Measurements from ENCODE around the gene IZUMO4. TPM values are rescaled to one million over a fixed set of nuclear protein-coding genes. Genes with fewer than 3 reads are reported as not detected.

IZUMO4 gene, protein sequence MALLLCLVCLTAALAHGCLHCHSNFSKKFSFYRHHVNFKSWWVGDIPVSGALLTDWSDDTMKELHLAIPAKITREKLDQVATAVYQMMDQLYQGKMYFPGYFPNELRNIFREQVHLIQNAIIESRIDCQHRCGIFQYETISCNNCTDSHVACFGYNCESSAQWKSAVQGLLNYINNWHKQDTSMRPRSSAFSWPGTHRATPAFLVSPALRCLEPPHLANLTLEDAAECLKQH
- total RNA-seq, result 0.46 and 0.74 TPM in 2 replicates

DNA sequence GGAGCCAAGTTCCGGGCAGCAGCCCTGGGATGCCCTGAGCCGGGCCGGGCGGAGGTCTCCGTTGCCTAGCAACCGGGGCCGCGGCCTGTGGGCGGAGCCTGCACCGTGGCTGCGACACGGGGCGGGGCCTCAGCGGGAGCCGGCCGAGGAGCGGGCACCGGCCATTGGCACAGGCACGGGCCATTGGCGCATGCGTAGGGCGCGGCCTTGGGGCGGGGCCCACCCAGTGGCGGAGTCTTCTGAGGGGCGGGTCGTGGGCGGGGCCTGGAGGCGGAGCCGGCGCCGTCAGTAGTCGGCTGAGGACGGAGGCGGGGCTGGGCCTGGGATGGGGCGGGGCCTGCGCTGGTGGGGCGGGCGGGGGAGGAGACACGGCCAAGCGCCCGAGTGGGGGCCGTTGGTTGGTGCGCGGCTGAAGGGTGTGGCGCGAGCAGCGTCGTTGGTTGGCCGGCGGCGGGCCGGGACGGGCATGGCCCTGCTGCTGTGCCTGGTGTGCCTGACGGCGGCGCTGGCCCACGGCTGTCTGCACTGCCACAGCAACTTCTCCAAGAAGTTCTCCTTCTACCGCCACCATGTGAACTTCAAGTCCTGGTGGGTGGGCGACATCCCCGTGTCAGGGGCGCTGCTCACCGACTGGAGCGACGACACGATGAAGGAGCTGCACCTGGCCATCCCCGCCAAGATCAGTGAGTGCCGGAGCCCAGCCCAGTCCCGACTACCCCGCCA is at the start of gene IZUMO4:
TSS of gene IZUMO4 (plus strand) at position 436 of the 723 bp plus-strand sequence. CDS start at position 467, 31 bp downstream.
- peak; percentile 87 for DNase-seq (ENCODE audit: low read depth, low spot score)

DNA sequence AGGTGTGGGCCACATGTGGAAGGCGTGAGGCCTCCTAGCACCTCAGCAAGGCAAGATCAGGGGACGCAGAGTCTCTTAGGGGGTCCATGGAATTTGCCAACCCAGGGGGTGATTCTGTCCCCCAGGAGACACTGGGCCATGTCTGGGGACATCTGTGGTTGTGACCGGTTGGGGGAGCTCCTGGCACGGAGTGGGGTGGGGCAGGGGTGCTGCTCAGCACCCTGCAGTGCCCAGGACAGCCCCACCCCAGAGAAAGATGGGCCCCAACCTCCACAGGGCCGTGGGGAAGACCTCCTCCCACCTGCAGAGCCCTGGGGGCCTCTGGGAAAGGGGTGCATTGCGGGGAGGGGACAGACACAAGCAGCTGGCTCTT is 49.7 kb upstream of the IZUMO4 start:
- DNase-seq (ENCODE audit: low read depth, low spot score), result no peak

DNA sequence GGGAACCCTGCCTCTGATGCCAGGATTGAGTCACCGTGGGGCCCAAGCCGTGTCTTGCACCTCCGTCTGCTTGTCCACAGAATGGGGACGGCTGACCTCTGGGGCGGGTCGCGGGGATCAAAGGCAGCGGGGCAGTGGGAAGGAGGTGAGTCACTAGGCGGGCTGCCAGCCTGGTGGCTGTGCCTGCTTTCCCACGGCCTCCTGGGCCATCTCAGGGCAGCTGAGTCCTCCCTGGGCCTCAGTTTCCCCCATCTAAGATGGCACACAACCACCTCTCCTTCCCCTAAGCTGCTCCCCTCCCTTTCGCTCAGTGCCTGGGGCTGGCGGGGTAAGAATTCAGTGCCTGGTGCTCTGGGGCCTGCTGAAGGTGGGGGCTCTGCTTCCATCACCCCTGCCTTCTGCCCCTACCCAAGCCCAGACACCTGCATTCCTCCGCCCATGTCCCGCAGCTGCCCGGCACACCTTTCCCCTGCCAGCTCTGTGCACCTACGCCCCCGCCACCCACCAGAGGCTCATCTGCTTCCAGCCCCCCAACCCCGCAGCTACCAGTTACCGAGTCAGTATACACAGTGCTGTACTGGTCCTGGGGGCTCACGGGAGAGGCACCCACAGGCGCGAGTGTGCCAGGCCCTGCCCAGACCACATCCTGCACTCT is 49.1 kb upstream of the IZUMO4 start:
- no peak for DNase-seq (ENCODE audit: low read depth, low spot score)

DNA sequence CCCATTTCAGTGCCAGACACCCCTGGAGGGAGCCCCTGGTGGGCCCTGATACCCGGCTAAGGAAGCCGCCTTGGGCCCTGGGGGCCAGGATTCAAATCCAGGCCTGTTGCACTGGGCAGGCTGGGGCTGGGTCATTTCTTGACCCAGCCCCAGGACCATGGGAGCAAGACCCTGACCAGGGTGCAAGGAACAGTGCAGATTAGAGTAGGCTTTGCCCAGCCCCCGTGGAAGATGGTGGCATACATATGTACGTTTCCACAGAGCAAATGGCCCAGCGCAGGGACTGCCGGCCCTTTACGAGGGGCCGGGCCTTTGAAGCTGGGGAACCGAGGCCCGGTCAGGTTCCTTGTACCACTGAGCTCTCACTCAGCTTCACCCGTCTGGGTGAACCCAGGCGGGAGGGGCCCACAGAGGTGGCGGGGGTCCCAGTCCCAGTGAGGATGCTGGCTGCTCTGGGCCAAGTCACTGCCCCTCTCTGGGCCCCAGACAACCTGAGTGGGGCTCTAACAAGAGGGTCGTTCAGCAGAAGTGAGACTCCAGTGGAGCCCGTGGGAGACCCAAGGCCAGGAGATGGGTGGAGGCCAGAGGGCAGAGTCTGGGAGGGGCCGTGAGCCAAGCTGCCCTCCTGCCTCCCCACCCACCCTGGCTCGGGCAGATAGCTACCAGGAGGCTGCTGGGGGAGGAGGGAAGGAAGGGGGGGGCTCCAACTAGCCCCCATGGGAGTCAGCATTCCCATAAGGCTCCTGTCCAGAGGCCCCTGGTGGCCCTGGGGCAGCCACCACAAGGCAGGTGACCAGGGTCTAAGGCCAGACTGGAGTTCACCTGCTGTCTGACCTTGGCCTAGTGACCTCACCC is 48.4 kb upstream of the IZUMO4 start:
- DNase-seq (ENCODE audit: low read depth, low spot score), result no peak

DNA sequence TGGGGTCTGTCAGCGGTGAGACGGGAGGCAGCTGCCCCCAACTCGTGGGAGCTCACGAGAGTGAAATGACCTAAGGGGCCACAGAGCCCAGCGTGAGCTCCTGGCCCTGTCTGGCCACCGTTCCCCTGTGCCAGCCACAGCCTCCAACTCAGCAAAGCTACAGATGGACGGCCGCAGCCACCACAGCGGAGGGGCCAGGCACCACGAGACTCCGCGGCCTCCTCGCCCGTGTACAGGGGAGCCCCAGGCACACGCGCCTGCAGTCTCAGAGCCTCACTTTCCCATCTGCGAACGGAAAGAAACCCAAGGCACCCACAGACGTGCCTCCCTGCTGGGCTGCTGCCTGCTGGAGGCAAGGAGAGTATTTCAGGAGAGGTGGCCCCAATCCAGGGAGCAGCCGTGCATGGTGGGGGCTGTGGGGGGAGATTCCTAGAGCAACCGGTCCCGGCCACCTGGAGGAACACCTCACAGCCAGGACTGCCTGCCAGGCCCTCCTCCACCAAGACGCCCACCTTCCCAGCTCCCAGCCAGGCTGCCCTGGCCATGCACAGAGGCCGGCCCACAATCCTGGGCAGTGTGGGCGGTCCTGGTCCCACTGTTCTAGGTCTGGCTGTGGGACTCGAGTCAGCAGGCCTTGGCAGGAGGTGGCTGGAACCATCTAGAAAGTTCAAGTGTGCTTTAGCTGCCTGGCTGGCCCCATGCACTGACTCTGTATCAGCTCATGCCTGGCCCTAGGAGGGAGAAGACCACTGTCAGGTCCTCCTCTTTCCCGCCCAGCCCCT is 47.6 kb upstream of the IZUMO4 start:
- no peak for DNase-seq (ENCODE audit: low read depth, low spot score)

DNA sequence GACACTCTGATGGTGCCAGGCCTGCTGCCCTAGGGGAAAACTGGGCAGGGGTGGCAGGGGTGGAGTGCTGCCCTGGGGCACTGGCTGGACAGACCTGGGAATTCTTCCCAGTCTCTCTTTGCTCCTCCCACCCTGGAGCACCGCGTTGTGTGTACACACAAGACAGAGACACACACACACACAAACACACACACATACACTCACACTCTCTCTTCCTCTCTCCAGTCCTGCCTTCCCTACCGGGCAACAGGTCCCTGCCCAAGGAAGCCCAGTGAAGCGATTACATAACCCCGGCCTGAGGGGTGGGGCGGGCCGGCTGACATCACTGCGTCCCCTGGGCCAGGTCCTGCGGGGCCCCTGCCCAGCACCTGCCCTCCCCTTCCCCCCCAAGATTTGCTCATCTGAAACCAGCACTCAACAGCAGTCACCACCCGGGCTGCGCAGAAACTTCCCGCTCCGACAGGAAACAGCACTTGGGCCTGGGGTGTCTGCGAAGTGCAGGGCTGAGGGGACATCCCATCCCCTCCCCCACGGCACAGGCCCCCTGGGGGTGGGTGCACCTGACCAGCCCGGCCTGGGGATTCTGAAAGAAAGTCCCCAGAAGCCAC is 46.9 kb upstream of the IZUMO4 start:
- no peak for DNase-seq (ENCODE audit: low read depth, low spot score)

DNA sequence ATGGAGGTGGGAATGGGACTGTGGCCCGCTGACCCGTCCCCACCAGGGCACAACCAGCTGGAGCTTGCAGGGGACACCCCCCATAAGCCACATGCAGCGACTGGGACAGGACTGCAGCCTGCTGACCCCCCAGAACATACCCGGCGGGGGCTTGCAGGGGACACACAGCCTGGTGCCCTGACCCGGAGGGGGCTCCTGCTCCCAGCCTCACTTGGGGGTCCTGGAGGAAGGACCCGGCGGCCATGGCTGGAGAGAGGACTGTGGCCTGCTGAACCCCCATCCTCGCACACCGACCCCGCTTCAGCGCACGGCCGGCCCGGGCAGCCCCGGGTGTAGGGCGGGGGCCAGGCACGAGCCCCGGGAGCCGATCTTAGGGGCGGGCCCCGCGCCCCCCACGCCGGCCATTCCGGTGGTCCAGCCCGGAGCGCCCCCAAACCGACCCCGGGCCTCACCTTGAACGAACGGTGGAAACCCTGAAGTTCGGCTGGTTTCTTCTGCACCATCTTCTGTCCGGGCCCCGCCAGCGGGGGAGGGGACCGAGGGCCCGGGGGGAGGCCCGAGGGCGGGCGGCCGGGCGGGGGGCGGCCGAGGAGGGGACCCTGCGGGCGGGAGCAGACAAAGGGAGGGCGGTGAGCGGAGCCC is 46.2 kb upstream of the IZUMO4 start:
- DNase-seq (ENCODE audit: low read depth, low spot score), result no peak

DNA sequence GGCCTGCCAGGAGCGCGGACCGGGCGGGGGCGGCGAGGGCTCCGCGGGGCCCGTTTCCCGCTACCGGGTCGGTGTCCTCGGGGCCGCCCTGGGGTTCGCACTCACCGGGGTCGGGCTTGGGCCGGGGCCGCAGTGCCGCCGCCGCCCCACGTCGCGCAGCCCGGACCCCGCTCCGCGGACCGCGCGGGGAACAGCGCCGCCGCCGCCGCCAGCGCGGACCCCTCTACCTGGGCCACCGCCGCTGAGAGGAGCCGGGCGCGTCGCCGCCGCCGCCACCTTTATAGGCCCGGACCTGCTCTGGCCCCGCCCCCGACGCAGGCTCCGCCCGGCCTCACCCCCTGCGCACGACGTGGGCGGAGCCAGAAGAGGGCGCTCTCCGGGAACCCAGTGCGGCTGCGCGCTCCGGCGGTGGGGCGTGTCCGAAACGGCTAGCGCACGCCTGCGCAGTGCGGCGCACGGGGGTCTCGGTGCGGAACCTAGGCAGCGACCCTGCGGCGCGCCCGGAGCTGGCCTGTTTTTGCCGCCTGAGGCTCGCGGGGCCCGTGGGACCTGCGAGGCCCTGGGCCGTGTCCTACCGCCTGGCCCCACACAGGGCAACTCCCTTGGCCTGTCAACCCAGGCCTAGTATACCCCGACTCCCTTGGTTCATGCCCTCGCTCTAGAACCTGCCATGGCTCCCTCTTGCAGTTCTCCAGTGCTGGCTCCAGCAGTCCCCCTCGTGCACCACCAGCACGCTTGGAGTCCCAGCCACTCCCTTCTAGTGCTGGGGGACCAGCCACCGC is 45.5 kb upstream of the IZUMO4 start, which contains the start of gene MKNK2:
TSS of gene MKNK2 (minus strand) at position 254 of the 782 bp plus-strand sequence. CDS start 393 bp downstream, outside the sequence.
- DNase-seq (ENCODE audit: low read depth, low spot score), result no peak

DNA sequence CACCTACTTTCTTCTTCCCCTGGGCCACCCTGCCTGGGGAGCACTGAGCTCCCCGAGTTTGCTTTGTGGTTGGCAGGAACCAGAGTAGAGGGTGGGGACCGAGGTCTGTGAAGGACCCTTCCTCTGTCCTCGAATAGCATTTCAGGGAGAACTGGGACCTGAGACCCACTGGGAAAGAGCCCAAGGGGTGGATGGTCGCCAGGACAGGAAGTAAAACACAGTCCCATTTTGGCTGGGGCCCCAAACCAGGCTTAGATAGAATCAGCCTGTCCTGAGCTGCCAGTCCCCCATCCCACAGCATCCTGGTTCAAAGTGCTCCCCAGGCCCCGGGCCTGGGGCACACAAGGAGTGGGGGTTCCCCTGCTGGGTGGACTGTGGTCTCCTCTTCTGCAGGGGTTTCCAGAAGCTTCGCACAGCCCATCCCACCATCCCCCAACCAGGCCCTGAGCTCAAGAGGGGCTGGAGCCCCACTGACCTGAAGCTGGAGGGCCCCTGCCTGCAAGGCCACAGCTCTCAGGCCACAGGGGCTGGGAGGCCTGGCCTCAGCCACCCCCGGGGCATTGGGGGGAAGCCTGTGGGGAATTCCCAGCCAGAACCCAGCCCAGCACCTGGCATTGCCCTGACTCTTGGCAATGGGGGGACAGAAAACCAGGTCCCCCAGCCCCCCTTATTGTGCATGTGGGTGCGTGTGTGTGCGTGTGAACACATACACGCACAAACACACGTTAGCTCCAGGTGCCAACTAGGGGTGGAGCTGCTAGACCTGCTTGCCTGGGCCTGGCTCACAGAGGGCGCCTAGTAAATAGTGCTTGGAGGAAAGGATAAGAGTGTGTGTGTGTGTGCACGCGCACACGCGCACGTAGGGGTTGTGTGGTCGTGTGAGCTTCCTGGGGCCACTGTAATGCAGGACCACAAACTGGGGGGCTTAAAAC is 44.7 kb upstream of the IZUMO4 start:
- DNase-seq (ENCODE audit: low read depth, low spot score), result no peak

DNA sequence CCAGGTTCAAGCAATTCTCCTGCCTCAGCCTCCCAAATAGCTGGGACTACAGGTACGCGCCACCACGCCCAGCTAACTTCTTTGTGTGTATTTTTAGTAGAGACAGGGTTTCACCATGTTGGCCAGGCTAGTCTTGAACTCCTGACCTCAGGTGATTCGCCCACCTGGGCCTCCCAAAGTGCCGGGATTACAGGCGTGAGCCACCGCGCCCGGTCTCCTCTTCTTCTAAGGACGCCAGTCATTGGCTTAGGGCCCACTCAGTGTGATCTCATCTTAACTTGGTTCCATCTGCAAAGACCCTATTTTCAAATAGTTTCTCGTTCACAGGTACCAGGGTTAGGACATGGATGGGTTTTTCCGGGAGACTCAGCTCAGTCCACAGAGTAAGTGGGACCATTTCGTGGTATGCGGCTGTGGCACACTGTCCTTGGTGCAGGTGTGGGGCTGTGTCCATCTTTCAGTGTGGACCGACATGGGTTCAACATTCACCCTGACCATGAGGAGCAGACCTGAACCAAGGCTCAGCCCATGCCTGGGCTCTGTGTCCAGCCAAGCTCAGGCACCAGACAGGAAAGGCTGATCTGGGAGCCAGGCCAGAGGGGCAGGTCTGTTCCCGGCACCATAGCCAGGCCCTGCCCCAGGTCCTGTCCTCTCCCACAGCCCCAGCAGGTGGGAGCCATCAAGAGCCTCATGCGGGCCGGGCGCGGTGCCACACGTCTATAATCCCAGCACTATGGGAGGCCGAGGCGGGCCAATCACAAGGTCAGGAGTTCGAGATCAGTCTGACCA is 42.9 kb upstream of the IZUMO4 start:
- DNase-seq (ENCODE audit: low read depth, low spot score), result no peak

DNA sequence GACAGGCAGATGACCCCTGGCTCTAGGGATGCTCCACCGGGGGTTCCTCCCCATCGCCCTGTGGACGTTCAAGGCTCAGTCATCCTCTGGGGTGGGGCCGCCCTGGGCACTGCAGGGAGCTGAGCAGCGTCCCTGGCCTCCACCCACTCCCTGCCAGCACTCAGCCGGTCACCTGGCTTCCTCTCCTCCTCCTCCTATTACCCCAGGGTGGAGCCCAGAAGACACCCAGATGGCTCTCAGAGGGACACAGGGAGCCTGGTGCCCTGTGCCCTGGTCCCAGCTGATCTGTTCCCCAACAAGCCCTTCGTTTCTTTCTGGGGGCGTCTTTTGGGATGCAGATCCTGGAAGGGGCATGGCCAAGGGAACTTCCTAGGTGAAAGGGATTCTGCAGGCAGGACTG is 42.0 kb upstream of the IZUMO4 start:
- DNase-seq (ENCODE audit: low read depth, low spot score), result no peak

DNA sequence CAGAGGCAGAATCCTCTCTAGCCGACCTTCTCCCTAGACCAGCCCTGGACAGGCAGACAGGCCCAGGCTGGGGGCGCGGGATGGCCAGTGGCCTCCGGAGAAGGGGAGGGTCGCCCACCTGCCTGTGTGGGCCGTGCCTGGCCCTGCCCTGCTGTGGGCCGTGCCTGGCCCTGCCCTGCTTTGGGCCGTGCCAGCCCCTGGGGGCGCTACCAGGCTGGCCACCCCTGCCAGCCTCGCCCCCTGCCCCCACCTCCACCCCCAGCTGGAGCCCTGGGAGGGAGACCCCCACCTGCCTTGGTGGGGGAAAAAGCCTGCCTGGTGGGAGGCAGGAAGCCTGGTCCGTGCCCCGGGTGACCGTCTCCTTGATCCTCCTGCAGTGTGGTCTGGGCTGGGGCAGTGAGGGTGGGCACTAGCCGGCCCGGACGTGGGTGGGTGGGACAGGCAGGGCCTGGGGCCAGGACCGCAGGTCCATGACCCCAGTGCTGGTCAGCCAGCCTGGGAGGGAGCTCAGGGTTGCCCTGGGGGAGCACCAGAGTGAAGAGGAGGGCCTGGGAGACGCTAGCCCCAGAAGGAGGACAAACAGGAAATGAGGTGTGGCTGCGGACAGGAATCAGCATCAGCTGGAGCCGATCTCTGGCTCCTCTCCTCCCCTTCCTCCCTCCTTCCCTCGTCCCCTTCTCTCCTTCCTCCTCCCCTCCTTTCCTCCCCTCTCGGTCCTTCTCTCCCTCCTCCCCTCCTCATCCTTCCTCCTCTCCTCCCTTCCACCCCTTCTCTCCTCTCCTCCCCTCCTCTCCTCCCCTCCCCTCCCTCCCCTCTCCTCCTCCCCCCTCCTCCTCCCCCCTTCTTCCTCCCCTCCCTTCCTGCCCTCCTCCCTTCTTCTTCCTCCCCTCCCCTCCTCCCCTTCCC is 40.5 kb upstream of the IZUMO4 start:
- no peak for DNase-seq (ENCODE audit: low read depth, low spot score)

DNA sequence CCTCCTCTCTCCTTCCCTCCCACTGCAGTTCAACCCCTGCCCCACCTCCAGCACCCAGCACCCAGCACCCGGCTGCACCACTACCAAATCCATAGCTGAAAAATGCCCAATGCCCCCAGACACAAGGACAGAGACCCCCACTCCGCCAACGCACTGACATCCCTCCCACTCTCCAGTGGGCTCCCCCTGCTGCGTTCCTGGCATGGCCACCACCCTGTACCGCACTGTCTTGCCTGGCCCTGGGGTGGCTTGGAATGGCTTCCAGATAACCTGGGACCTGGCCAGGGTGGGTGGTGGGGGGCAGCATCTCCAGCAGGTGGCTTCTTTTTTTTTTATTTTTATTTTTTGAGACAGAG is 39.9 kb upstream of the IZUMO4 start:
- no peak for DNase-seq (ENCODE audit: low read depth, low spot score)

DNA sequence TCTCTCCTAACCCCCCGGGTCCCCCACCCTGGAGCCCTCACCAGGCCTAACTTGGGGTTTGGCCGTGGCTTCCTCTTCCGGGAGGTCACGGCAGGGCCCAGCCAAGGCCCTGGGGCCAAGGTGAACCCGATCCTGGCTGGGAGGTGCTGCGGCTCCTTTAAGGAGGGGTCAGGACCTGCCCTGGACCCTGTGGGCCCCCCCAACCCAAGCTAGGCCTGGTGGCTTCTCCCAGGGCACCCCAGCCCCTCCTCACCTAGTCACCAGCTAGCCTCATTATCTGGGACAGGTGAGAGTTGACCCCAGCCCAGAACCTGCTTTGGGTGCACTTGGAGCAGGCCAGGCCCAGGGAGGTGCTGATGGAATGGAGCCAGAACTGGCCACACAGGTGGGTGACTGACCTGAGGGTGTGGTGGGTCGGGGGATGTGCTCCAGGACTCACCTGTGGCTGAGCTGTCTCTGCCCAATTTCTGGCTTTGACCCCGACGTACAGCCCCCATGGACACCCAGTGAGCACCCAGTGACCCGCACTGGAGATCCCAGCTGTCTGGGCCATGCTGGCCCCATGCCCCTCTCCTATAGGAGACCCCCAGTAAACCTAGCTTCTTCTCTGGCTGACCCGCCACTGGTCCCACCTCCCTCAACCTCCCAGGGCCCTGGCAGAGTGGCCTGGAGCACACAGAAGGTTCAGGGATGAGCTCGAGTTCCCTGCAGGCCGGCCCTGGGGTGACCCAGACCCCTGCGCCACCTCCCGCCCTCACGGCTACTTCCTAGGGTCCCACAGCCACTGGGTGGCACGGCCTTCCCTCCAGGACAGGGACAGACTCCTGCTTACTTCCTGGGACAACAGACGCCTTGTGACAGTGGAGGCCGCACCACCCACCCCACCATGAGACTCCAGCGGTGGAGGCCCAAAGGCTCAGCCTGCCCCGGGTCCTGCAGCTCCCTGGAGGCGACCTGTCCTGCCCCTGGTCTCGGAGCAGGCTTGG is 38.9 kb upstream of the IZUMO4 start:
- no peak for DNase-seq (ENCODE audit: low read depth, low spot score)

Data from pulmonary artery endothelial cell (primary cell).